K562 (cell line): Measurements from ENCODE around the gene RNASE13. TPM values are rescaled to one million over a fixed set of nuclear protein-coding genes. Genes with fewer than 3 reads are reported as not detected.
A peak's percentile ranks its signal among the peaks of the same experiment; 100 is the strongest.

Source experiments
- ATAC-seq: fragments of 200-7000 bp; cut with Tn5 transposase; 3 replicates; pipeline ENCODE4 v1.9.1; 2020; ENCODE audit warnings: moderate library complexity
- BruUV-seq: library from RNA; stranded (reverse); fragments of 400-500 nt; replicated peaks from 2 replicates; lab custom pipeline; 2021; lab: Mats Ljungman, UMichigan
- CTCF ChIA-PET: fragments of 300-600 bp; formaldehyde crosslinking; extraction: SDS; loops from one replicate; lab custom pipeline; 2021; ENCODE audit warnings: low intra/inter-chr PET ratio; lab: Yijun Ruan, JAX
- POLR2A ChIA-PET: fragments of 300-600, 350-650 bp; sonication (Branson Sonifier 250); formaldehyde crosslinking; extraction: SDS; loops from one replicate; lab custom pipeline; 2021; ENCODE audit warnings: antibody characterized with exemption, inconsistent platforms; lab: Yijun Ruan, JAX
- DNase-seq, 4 experiments: peaks; one replicate each; pipeline versions ENCODE4 v3.0.0 to v3.0.0-alpha.2; 2011 to 2018; ENCODE audit warnings: low spot score in 3 of 4, mixed read lengths in 3 of 4; ENCODE audit errors: extremely low read depth in 1 of 4
- FAIRE-seq: peaks from 2 replicates; lab custom pipeline; 2011; peaks lifted over from hg19 to GRCh38; lab: Jason Lieb, UNC
- H2AFZ ChIP-seq: 2 replicates; pipeline ENCODE4 v1.6.0; 2011; ENCODE audit warnings: low read depth, low read length, control low read depth, inconsistent platforms
- H3K27ac ChIP-seq: fragments of 200-600 bp; 3 replicates; pipeline ENCODE4 v1.8.0; 2011; ENCODE audit warnings: low read depth, mild to moderate bottlenecking, control low read depth, inconsistent platforms, low read length, moderate library complexity, mixed read lengths; ENCODE audit errors: extremely low read depth
- H3K27me3 ChIP-seq, 2 experiments: fragments of 300-600 bp in 1 of 2; 2 replicates in 1 of 2; 3 replicates in 1 of 2; pipeline versions ENCODE4 v1.6.0 to v1.8.0; 2011; ENCODE audit warnings: inconsistent platforms in 2 of 2, low read length in 2 of 2, mild to moderate bottlenecking in 1 of 2, mixed read lengths in 1 of 2, moderate library complexity in 1 of 2; ENCODE audit not compliant: control insufficient read depth in 2 of 2, insufficient read depth in 2 of 2
- H3K36me3 ChIP-seq: fragments of 300-600 bp; 3 replicates; pipeline ENCODE4 v1.8.0; 2011; ENCODE audit warnings: mild to moderate bottlenecking, low read length, inconsistent platforms; ENCODE audit not compliant: control insufficient read depth, insufficient read depth
- H3K4me1 ChIP-seq, 2 experiments: fragments of 200-600 bp in 1 of 2; replicated peaks in 1 of 2; 2 replicates in 1 of 2; 3 replicates in 1 of 2; pipeline versions ENCODE4 v1.5.1 to v1.8.0; 2011; ENCODE audit warnings: inconsistent platforms in 2 of 2, low read length in 2 of 2, mild to moderate bottlenecking in 1 of 2, mixed read lengths in 1 of 2, moderate library complexity in 1 of 2; ENCODE audit not compliant: control insufficient read depth in 2 of 2, insufficient read depth in 2 of 2
- H3K4me2 ChIP-seq: 2 replicates; pipeline ENCODE4 v1.6.1; 2011; ENCODE audit warnings: low read length, control low read depth, inconsistent platforms, mixed read lengths; ENCODE audit not compliant: insufficient read depth
- H3K4me3 ChIP-seq: fragments of 200-600 bp; sonication (generic), shearing (Covaris generic); 2 replicates; pipeline ENCODE4 v1.5.1; 2016; ENCODE audit warnings: control low read depth, inconsistent platforms
- H3K79me2 ChIP-seq: fragments of 200-600 bp; 3 replicates; pipeline ENCODE4 v1.8.0; 2011; ENCODE audit warnings: low read length, inconsistent platforms; ENCODE audit not compliant: control insufficient read depth, insufficient read depth
- H3K9ac ChIP-seq, 2 experiments: 2 replicates each; pipeline versions ENCODE4 v1.6.0 to v1.6.1; 2011; ENCODE audit warnings: low read depth in 2 of 2, low read length in 2 of 2, control low read depth in 1 of 2, inconsistent platforms in 1 of 2, mild to moderate bottlenecking in 1 of 2, mixed read lengths in 1 of 2; ENCODE audit not compliant: insufficient read depth in 1 of 2
- H3K9me1 ChIP-seq: one replicate; pipeline ENCODE4 v1.6.0; 2011; ENCODE audit warnings: inconsistent platforms, mild to moderate bottlenecking, low read length, moderate library complexity; ENCODE audit not compliant: control insufficient read depth, insufficient read depth
- H3K9me3 ChIP-seq: replicated peaks from 2 replicates; pipeline ENCODE4 v1.5.1; 2011; ENCODE audit warnings: low read depth, low read length, inconsistent platforms; ENCODE audit not compliant: control insufficient read depth, insufficient read depth
- H4K20me1 ChIP-seq: replicated peaks from 2 replicates; pipeline ENCODE4 v1.6.1; 2011; ENCODE audit warnings: low read length, inconsistent platforms, mixed read lengths; ENCODE audit not compliant: control insufficient read depth, insufficient read depth
- BHLHE40 ChIP-seq: IDR thresholded peaks from 2 replicates; pipeline ENCODE4 v1.6.1; 2011; ENCODE audit warnings: low read length, improper control_type of control experiment
- E4F1 ChIP-seq: fragments of 250-450 bp; sonication (Bioruptor Pico); IDR thresholded peaks from 2 replicates; pipeline ENCODE4 v1.5.0; 2021; ENCODE audit warnings: mild to moderate bottlenecking, borderline replicate concordance
- GMEB1 ChIP-seq: fragments of 250-450 bp; sonication (Bioruptor Pico); IDR thresholded peaks from 2 replicates; pipeline ENCODE4 v1.4.0; 2020; ENCODE audit warnings: mild to moderate bottlenecking
- ILF3 ChIP-seq: fragments of 450-650 bp; IDR thresholded peaks from 2 replicates; pipeline ENCODE4 v1.6.1; 2018; ENCODE audit warnings: antibody characterized with exemption, mild to moderate bottlenecking, moderate library complexity, borderline replicate concordance
- MCM2 ChIP-seq: fragments of 450-650 bp; IDR thresholded peaks from 2 replicates; pipeline ENCODE4 v1.6.1; 2017; ENCODE audit warnings: low read depth, mild to moderate bottlenecking
- MNT ChIP-seq, 2 experiments: fragments of 450-650 bp; conservative IDR thresholded peaks; 2 replicates each; pipeline ENCODE4 v1.6.1; 2017; ENCODE audit warnings: mild to moderate bottlenecking in 2 of 2, moderate library complexity in 2 of 2
- TFAP4 ChIP-seq: sonication (generic); formaldehyde crosslinking; IDR thresholded peaks from 2 replicates; pipeline ENCODE4 v1.8.0; 2022; ENCODE audit warnings: missing genetic modification reagents, mild to moderate bottlenecking, moderate library complexity, borderline replicate concordance
- YBX1 ChIP-seq: fragments of 450-650 bp; IDR thresholded peaks from 2 replicates; pipeline ENCODE4 v1.7.1; 2016; ENCODE audit warnings: mild to moderate bottlenecking
- ZNF740 ChIP-seq, 3 experiments: fragments of 200-800 bp in 1 of 3; sonication (Bioruptor generic) in 1 of 3; sonication (generic) in 1 of 3; formaldehyde crosslinking in 1 of 3; IDR thresholded peaks; 2 replicates each; pipeline versions ENCODE4 v1.6.1 to v1.8.0; 2016 to 2022; ENCODE audit warnings: mild to moderate bottlenecking in 2 of 3, missing compliant biosample characterization in 2 of 3, missing genetic modification characterization in 2 of 3, missing genetic modification reagents in 1 of 3
- WGBS: fragments of 100-300 bp; shearing (Covaris generic); methylation state at CpG from one replicate; pipeline ENCODE4 v1.1.6; 2016; ENCODE audit warnings: low coverage, mixed read lengths; ENCODE audit not compliant: insufficient coverage; ENCODE audit errors: missing lambda C conversion rate; 5-methylcytosine and 5-hydroxymethylcytosine counted together
- in situ Hi-C: fragments of 300-500 bp; cut with MboI; formaldehyde crosslinking; loops from 4 replicates; pipeline ENCODE4 v1.15.0; 2018; ENCODE audit warnings: inconsistent platforms, mixed read lengths
- intact Hi-C: fragments of 100-400 bp; cut with micrococcal nuclease; formaldehyde crosslinking; loops from 2 replicates; pipeline ENCODE4 v1.14.2; 2022
- polyA plus RNA-seq, 8 experiments: library from polyadenylated mRNA; depleted of rRNA in 4 of 8; stranded (reverse) in 5 of 8; unstranded in 3 of 8; fragments of >200 nt; fragmentation: Nextera tagmentation in 2 of 8; fragmentation: Illumina TruSeq in 1 of 8; extraction: Ambion mirVana in 2 of 8; extraction: Trizol in 1 of 8; gene quantifications; 2 replicates each; pipeline versions ENCODE4 v1.2.1 to v1.2.3, GENCODE V29; 2011 to 2014; ENCODE audit warnings: inconsistent platforms in 1 of 8, missing spikeins in 1 of 8
- total RNA-seq, 7 experiments: library from RNA; depleted of rRNA in 6 of 7; stranded (reverse); fragments of >200 nt in 6 of 7; fragmentation: Illumina TruSeq in 2 of 7; extraction: Trizol in 2 of 7; gene quantifications; 2 replicates each; pipeline versions ENCODE4 v1.2.1 to v1.2.3, GENCODE V29; 2011 to 2021; ENCODE audit warnings: low replicate concordance in 1 of 7

RNASE13 gene
- total and polyA plus RNA-seq, 9 of the 15 experiments (the other 6 are each of a cell fraction or from before 2014, with no cell fraction given): not detected

GRCh38 chr14:21038441-21039422, 4.1 kb upstream of the RNASE13 start:
- WGBS: 26% methylated on average over 6 of the region's 10 CpGs
- in situ Hi-C loops: no loop called here
- Histone ChIP-seq H3K9ac (no peak overlapping the region), H3K27me3 (no peaks in the 10 kb centered on the region), H3K27ac (no peak overlapping the region), H3K36me3 (no peaks in the 10 kb centered on the region), H4K20me1 (no peaks in the 10 kb centered on the region), H3K4me2 (no peak overlapping the region), H3K4me3 (no peak overlapping the region), H2AFZ (peak overlapping the region; percentile 63), H3K9me3 (no peaks in the 10 kb centered on the region), H3K79me2 (no peaks in the 10 kb centered on the region), H3K9me1 (no peaks in the 10 kb centered on the region), H3K4me1 (peaks cover 0 to 15% of the 10 kb centered on the region in 2 experiments; a peak in 4 of 5 replicates)
- DNase-seq: no peak
- TF ChIP-seq ZNF740 (CRISPR knock-in tag; IDR thresholded peaks at IDR 0.05) (no peak), ZNF740 (tag; IDR thresholded peaks at IDR 0.05) (no peak), GMEB1 (CRISPR knock-in tag) (no peak), YBX1 (no peak), MNT (conservative IDR thresholded peaks at IDR 0.05) (no peak), BHLHE40 (no peak), E4F1 (no peak), TFAP4 (CRISPR knock-in tag) (no peak), MCM2 (no peak), ILF3 (no peak)
- ATAC-seq: peak; percentile 31
- ChIA-PET CTCF (interaction anchor here (0.9 to 2.8 kb wide), 3 partner anchors 24 to 181 kb away, joined by 3 to 33 read pairs (median 11); no protein-coding TSS in a partner anchor), POLR2A (interaction anchor here (0.6 to 2.6 kb wide), 2 partner anchors 12 to 23 kb away, joined by 3 to 15 read pairs; no protein-coding TSS in a partner anchor)
- intact Hi-C loops: loop anchor here (5.0 kb wide), 1 partner anchor 341 kb away; no protein-coding TSS in a partner anchor
- no TSS peak for BruUV-seq
- FAIRE-seq: no peak
